Left lobe of liver (tissue), 2 donors: Measurements from ENCODE around the gene NACC2. TPM values are rescaled to one million over a fixed set of nuclear protein-coding genes. Genes with fewer than 3 reads are reported as not detected.

Source experiments
- ATAC-seq: fragments of 200-7000 bp; cut with Tn5 transposase; one replicate; pipeline ENCODE4 v1.9.1; 2020; ENCODE audit warnings: mild to moderate bottlenecking, moderate library complexity
- DNase-seq: peaks from one replicate; pipeline ENCODE4 v3.0.0-alpha.2; 2020; ENCODE audit warnings: low spot score
- total RNA-seq: library from RNA; stranded (reverse); gene quantifications from one replicate; pipeline ENCODE4 v1.2.1, GENCODE V29; 2021
- donor health status: DM: no; HTN: no; CAD: no; lungs with moderate emphysema.
- donor health status: DM: no; HTN: yes; CAD: no.

Gene NACC2
- total RNA-seq, 1 donor from 2014 or later, result 18.4 TPM

- DNase-seq, result no peak
- ATAC-seq, result no peak
Measured at GRCh38 chr9:135987838-135988404, 107.2 kb downstream of the NACC2 start.

GRCh38 chr9:135986605-135987004 is 108.5 kb downstream of the NACC2 start:
- ATAC-seq (no peak), DNase-seq (no peak)

- DNase-seq (no peak), ATAC-seq (no peak)
Measured at GRCh38 chr9:135985889-135986288, 109.2 kb downstream of the NACC2 start.

- ATAC-seq, result no peak
- DNase-seq, result no peak
Measured at GRCh38 chr9:135985459-135985774, 109.7 kb downstream of the NACC2 start.

- DNase-seq (no peak), ATAC-seq (no peak)
Measured at GRCh38 chr9:135984072-135984710, 110.9 kb downstream of the NACC2 start.

GRCh38 chr9:135983208-135984071 is 111.6 kb downstream of the NACC2 start:
- no peak for DNase-seq
- ATAC-seq, result no peak

- ATAC-seq (no peak), DNase-seq (no peak)
Measured at GRCh38 chr9:135982499-135983207, 112.4 kb downstream of the NACC2 start.

- DNase-seq, result no peak
- ATAC-seq, result no peak
Measured at GRCh38 chr9:135980926-135981630, 114.0 kb downstream of the NACC2 start.

GRCh38 chr9:135979547-135980166 is 115.4 kb downstream of the NACC2 start:
- ATAC-seq (no peak), DNase-seq (no peak)

- ATAC-seq, result no peak
- DNase-seq, result no peak
Measured at GRCh38 chr9:135978642-135979546, 116.2 kb downstream of the NACC2 start.

GRCh38 chr9:135976944-135977343 is 118.1 kb downstream of the NACC2 start:
- DNase-seq (no peak), ATAC-seq (no peak)

- ATAC-seq (no peak), DNase-seq (no peak)
Measured at GRCh38 chr9:135976531-135976930, 118.6 kb downstream of the NACC2 start.

GRCh38 chr9:135975834-135976233 is 119.3 kb downstream of the NACC2 start:
- ATAC-seq (no peak), DNase-seq (no peak)

- ATAC-seq, result no peak
Measured at GRCh38 chr9:135974220-135974573, 120.9 kb downstream of the NACC2 start.

GRCh38 chr9:135973277-135974219 is 121.5 kb downstream of the NACC2 start:
- DNase-seq (no peak), ATAC-seq (peak; percentile 31)

More at GRCh38 chr9:135974220-135974573, 120.9 kb downstream of the NACC2 start:
- no peak for DNase-seq

- DNase-seq (no peak), ATAC-seq (peak; percentile 75)
Measured at GRCh38 chr9:135971892-135972291, 123.2 kb downstream of the NACC2 start.

- DNase-seq, result no peak
- no peak for ATAC-seq
Measured at GRCh38 chr9:135971111-135971766, 123.8 kb downstream of the NACC2 start.
